Measurements from ENCODE around the gene KIF25. TPM values are rescaled to one million over a fixed set of nuclear protein-coding genes. Genes with fewer than 3 reads are reported as not detected.
"Not testable (repeated sequence)": the region's sequence is repeated elsewhere in the genome, so short reads cannot be mapped to it uniquely, and the experiment has no call there.

Gene KIF25
- total RNA-seq, 1 donor from 2014 or later, result not detected

- H3K27me3 Mint-ChIP-seq, result no peaks in the 10 kb centered on the region
- no peaks in the 10 kb centered on the region for H3K4me1 Mint-ChIP-seq
- no peak overlapping the region for H3K4me3 Mint-ChIP-seq
- H3K27ac Mint-ChIP-seq, result no peak overlapping the region
- no peaks in the 10 kb centered on the region for H3K9me3 Mint-ChIP-seq
- intact Hi-C loops (cut with micrococcal nuclease), result no loop called here
- no peaks in the 10 kb centered on the region for H3K36me3 Mint-ChIP-seq (ENCODE audit: low read depth)
- DNase-seq, result no peak
Observed at GRCh38 chr6:167993831-167994230, 3.6 kb upstream of the KIF25 start.

- no peaks in the 10 kb centered on the region for H3K9me3 Mint-ChIP-seq
- no peak overlapping the region for H3K27ac Mint-ChIP-seq
- no peaks in the 10 kb centered on the region for H3K4me1 Mint-ChIP-seq
- intact Hi-C loops (cut with micrococcal nuclease), result no loop called here
- H3K36me3 Mint-ChIP-seq (ENCODE audit: low read depth), result no peaks in the 10 kb centered on the region
- no peak for DNase-seq
- H3K27me3 Mint-ChIP-seq, result no peaks in the 10 kb centered on the region
- H3K4me3 Mint-ChIP-seq, result no peak overlapping the region
Observed at GRCh38 chr6:167995302-167995701, 2.2 kb upstream of the KIF25 start.

- intact Hi-C loops (cut with micrococcal nuclease), result no loop called here
- Mint-ChIP-seq H3K36me3 (ENCODE audit: low read depth) (no peaks in the 10 kb centered on the region), H3K4me3 (no peak overlapping the region), H3K27me3 (no peaks in the 10 kb centered on the region), H3K4me1 (no peaks in the 10 kb centered on the region), H3K9me3 (no peaks in the 10 kb centered on the region), H3K27ac (no peak overlapping the region)
- no peak for DNase-seq
Observed at GRCh38 chr6:167995731-167996151, 1.7 kb upstream of the KIF25 start.

- peak; percentile 58 for DNase-seq
- Mint-ChIP-seq H3K36me3 (ENCODE audit: low read depth) (no peaks in the 10 kb centered on the region), H3K4me3 (peak overlapping the region; percentile 40), H3K27me3 (no peaks in the 10 kb centered on the region), H3K9me3 (no peaks in the 10 kb centered on the region), H3K4me1 (no peaks in the 10 kb centered on the region), H3K27ac (peak overlapping the region; percentile 67)
- intact Hi-C loops (cut with micrococcal nuclease), result no loop called here
Observed at GRCh38 chr6:167996424-167997199, 859 bp upstream of the KIF25 start.

GRCh38 chr6:167998215-167998614, 744 bp downstream of the KIF25 start:
- H3K27me3 Mint-ChIP-seq, result no peaks in the 10 kb centered on the region
- intact Hi-C loops (cut with micrococcal nuclease), result no loop called here
- H3K27ac Mint-ChIP-seq, result no peak overlapping the region
- no peak for DNase-seq
- H3K9me3 Mint-ChIP-seq, result no peaks in the 10 kb centered on the region
- no peaks in the 10 kb centered on the region for H3K36me3 Mint-ChIP-seq (ENCODE audit: low read depth)
- no peak overlapping the region for H3K4me3 Mint-ChIP-seq
- no peaks in the 10 kb centered on the region for H3K4me1 Mint-ChIP-seq

GRCh38 chr6:168000198-168001028, 2.9 kb downstream of the KIF25 start:
- H3K27me3 Mint-ChIP-seq, result no peaks in the 10 kb centered on the region
- intact Hi-C loops (cut with micrococcal nuclease), result no loop called here

GRCh38 chr6:168001029-168001332, 3.5 kb downstream of the KIF25 start:
- intact Hi-C loops (cut with micrococcal nuclease), result no loop called here
- no peaks in the 10 kb centered on the region for H3K9me3 Mint-ChIP-seq
- peaks cover 2% of the 10 kb centered on the region for H3K4me1 Mint-ChIP-seq
- no peaks in the 10 kb centered on the region for H3K27me3 Mint-ChIP-seq
- no peaks in the 10 kb centered on the region for H3K36me3 Mint-ChIP-seq (ENCODE audit: low read depth)
- no peak overlapping the region for H3K27ac Mint-ChIP-seq
- no peak overlapping the region for H3K4me3 Mint-ChIP-seq
- DNase-seq, result no peak

More at GRCh38 chr6:168000198-168001028, 2.9 kb downstream of the KIF25 start:
- Mint-ChIP-seq H3K27ac (no peak overlapping the region), H3K36me3 (ENCODE audit: low read depth) (no peaks in the 10 kb centered on the region), H3K4me3 (no peak overlapping the region), H3K9me3 (no peaks in the 10 kb centered on the region), H3K4me1 (peaks cover 2% of the 10 kb centered on the region)
- DNase-seq, result no peak

GRCh38 chr6:168001514-168001913, 4.0 kb downstream of the KIF25 start:
- H3K4me1 Mint-ChIP-seq; H3K36me3 Mint-ChIP-seq (ENCODE audit: low read depth); H3K27ac Mint-ChIP-seq; intact Hi-C loops (cut with micrococcal nuclease); H3K9me3 Mint-ChIP-seq; H3K27me3 Mint-ChIP-seq; DNase-seq; H3K4me3 Mint-ChIP-seq: not testable (repeated sequence)

- intact Hi-C loops (cut with micrococcal nuclease), result no loop called here
Observed at GRCh38 chr6:168002804-168003203, 5.3 kb downstream of the KIF25 start.

GRCh38 chr6:168004023-168004422, 6.6 kb downstream of the KIF25 start:
- no peak for DNase-seq

More at GRCh38 chr6:168002804-168003203, 5.3 kb downstream of the KIF25 start:
- H3K36me3 Mint-ChIP-seq (ENCODE audit: low read depth), result no peaks in the 10 kb centered on the region
- no peak overlapping the region for H3K27ac Mint-ChIP-seq
- peaks cover 2% of the 10 kb centered on the region for H3K4me1 Mint-ChIP-seq
- H3K4me3 Mint-ChIP-seq, result no peak overlapping the region
- DNase-seq, result no peak
- no peaks in the 10 kb centered on the region for H3K27me3 Mint-ChIP-seq
- no peaks in the 10 kb centered on the region for H3K9me3 Mint-ChIP-seq

GRCh38 chr6:168004945-168005344, 7.5 kb downstream of the KIF25 start:
- intact Hi-C loops (cut with micrococcal nuclease), result no loop called here
- H3K4me1 Mint-ChIP-seq, result peaks cover 2% of the 10 kb centered on the region
- no peak for DNase-seq
- no peaks in the 10 kb centered on the region for H3K27me3 Mint-ChIP-seq
- no peaks in the 10 kb centered on the region for H3K36me3 Mint-ChIP-seq (ENCODE audit: low read depth)
- no peak overlapping the region for H3K4me3 Mint-ChIP-seq
- peaks cover 5% of the 10 kb centered on the region for H3K9me3 Mint-ChIP-seq
- H3K27ac Mint-ChIP-seq, result no peak overlapping the region

More at GRCh38 chr6:168004023-168004422, 6.6 kb downstream of the KIF25 start:
- no peaks in the 10 kb centered on the region for H3K9me3 Mint-ChIP-seq
- no peaks in the 10 kb centered on the region for H3K27me3 Mint-ChIP-seq
- no peak overlapping the region for H3K4me3 Mint-ChIP-seq
- H3K36me3 Mint-ChIP-seq (ENCODE audit: low read depth), result no peaks in the 10 kb centered on the region
- no peak overlapping the region for H3K27ac Mint-ChIP-seq
- intact Hi-C loops (cut with micrococcal nuclease), result no loop called here
- peaks cover 2% of the 10 kb centered on the region for H3K4me1 Mint-ChIP-seq

- Mint-ChIP-seq H3K36me3 (ENCODE audit: low read depth) (no peaks in the 10 kb centered on the region), H3K4me3 (no peak overlapping the region), H3K27ac (no peak overlapping the region), H3K4me1 (peaks cover 2% of the 10 kb centered on the region), H3K27me3 (no peaks in the 10 kb centered on the region), H3K9me3 (peaks cover 6% of the 10 kb centered on the region)
- intact Hi-C loops (cut with micrococcal nuclease), result no loop called here
- no peak for DNase-seq
Observed at GRCh38 chr6:168005796-168006195, 8.3 kb downstream of the KIF25 start.

GRCh38 chr6:168007592-168008338, 10.3 kb downstream of the KIF25 start:
- no peak for DNase-seq
- intact Hi-C loops (cut with micrococcal nuclease), result no loop called here

GRCh38 chr6:168009331-168009730, 11.9 kb downstream of the KIF25 start:
- Mint-ChIP-seq H3K4me1 (no peaks in the 10 kb centered on the region), H3K9me3 (peaks cover 18% of the 10 kb centered on the region), H3K27ac (no peak overlapping the region), H3K27me3 (no peaks in the 10 kb centered on the region), H3K4me3 (no peak overlapping the region), H3K36me3 (ENCODE audit: low read depth) (no peaks in the 10 kb centered on the region)
- DNase-seq, result no peak
- intact Hi-C loops (cut with micrococcal nuclease), result no loop called here

More at GRCh38 chr6:168007592-168008338, 10.3 kb downstream of the KIF25 start:
- Mint-ChIP-seq H3K4me3 (no peak overlapping the region), H3K4me1 (peaks cover 2% of the 10 kb centered on the region), H3K27ac (no peak overlapping the region), H3K27me3 (no peaks in the 10 kb centered on the region), H3K36me3 (ENCODE audit: low read depth) (no peaks in the 10 kb centered on the region), H3K9me3 (peaks cover 18% of the 10 kb centered on the region)

Data from activated CD4-positive, alpha-beta T cell treated with anti-CD3 and anti-CD28 coated beads, Interleukin-2, amount 10 ng/mL, durations not matched to agents 24 days and 14 days (primary cell).